Measurements from ENCODE around the gene RBL1. TPM values are rescaled to one million over a fixed set of nuclear protein-coding genes. Genes with fewer than 3 reads are reported as not detected.

Gene RBL1
- total and polyA plus RNA-seq, 4 donors = 0.60 to 14.7 (median 2.0) TPM

- TF ChIP-seq CTCF (IDR thresholded peaks at IDR 0.05; ENCODE audit: low read depth, low read length, missing input control) = no peak
Measured at GRCh38 chr20:37066168-37066567, 29.6 kb downstream of the RBL1 start (continued).

GRCh38 chr20:37055276-37055675 is 40.5 kb downstream of the RBL1 start:
- no peak for DNase-seq (ENCODE audit: low spot score)
- TF ChIP-seq HNF4A (conservative IDR thresholded peaks at IDR 0.05) (peak in 1 of 2 donors; percentile 10), RXRA (IDR thresholded peaks at IDR 0.05) (no peak)
- H3K4me3 ChIP-seq (ENCODE audit: low read depth in 1 of 3, low read length in 3 of 3) = no peak overlapping the region
- H3K27me3 ChIP-seq (ENCODE audit: control insufficient read depth in 4 of 4, insufficient read depth in 4 of 4, low read length in 3 of 4) = no peaks in the 10 kb centered on the region
- 53% methylated on average over 3 of the region's 3 CpGs for WGBS
- H3K9me3 ChIP-seq (ENCODE audit: control insufficient read depth in 4 of 4, low read length in 3 of 4) = no peaks in the 10 kb centered on the region
- H3K36me3 ChIP-seq (ENCODE audit: control insufficient read depth in 4 of 4, insufficient read depth in 3 of 4, low read depth in 1 of 4, low read length in 3 of 4) = peaks cover 0 to 9% (median 2%) of the 10 kb centered on the region in 4 donors
- no peaks in the 10 kb centered on the region for H3K4me1 ChIP-seq (ENCODE audit: control insufficient read depth in 4 of 4, insufficient read depth in 4 of 4, low read length in 3 of 4)
- no peak overlapping the region for H3K27ac ChIP-seq (ENCODE audit: low read depth in 1 of 2, low read length in 2 of 2)
- H3K9ac ChIP-seq (ENCODE audit: low read depth in 1 of 2, low read length in 2 of 2) = no peak overlapping the region

GRCh38 chr20:37053230-37053950 is 42.4 kb downstream of the RBL1 start:
- WGBS = 98% methylated on average over 4 of the region's 4 CpGs
- Histone ChIP-seq H3K27ac (ENCODE audit: low read depth in 1 of 2, low read length in 2 of 2) (no peak overlapping the region), H3K4me3 (ENCODE audit: low read depth in 1 of 3, low read length in 3 of 3) (no peak overlapping the region), H3K9ac (ENCODE audit: low read depth in 1 of 2, low read length in 2 of 2) (no peak overlapping the region), H3K27me3 (ENCODE audit: control insufficient read depth in 4 of 4, insufficient read depth in 4 of 4, low read length in 3 of 4) (no peaks in the 10 kb centered on the region), H3K9me3 (ENCODE audit: control insufficient read depth in 4 of 4, low read length in 3 of 4) (no peaks in the 10 kb centered on the region), H3K36me3 (ENCODE audit: control insufficient read depth in 4 of 4, insufficient read depth in 3 of 4, low read depth in 1 of 4, low read length in 3 of 4) (peaks cover 0 to 7% (median 2%) of the 10 kb centered on the region in 4 donors), H3K4me1 (ENCODE audit: control insufficient read depth in 4 of 4, insufficient read depth in 4 of 4, low read length in 3 of 4) (no peaks in the 10 kb centered on the region)
- TF ChIP-seq JUND (IDR thresholded peaks at IDR 0.05) (no peak), MAX (IDR thresholded peaks at IDR 0.05) (no peak), SP1 (IDR thresholded peaks at IDR 0.05) (no peak), RXRA (IDR thresholded peaks at IDR 0.05) (no peak), ZBTB33 (IDR thresholded peaks at IDR 0.05) (no peak), GABPA (IDR thresholded peaks at IDR 0.05 in 1 of 2, conservative IDR thresholded peaks at IDR 0.05 in 1 of 2) (no peak), FOXA1 (IDR thresholded peaks at IDR 0.05) (no peak), FOXA2 (IDR thresholded peaks at IDR 0.05) (no peak), HNF4A (conservative IDR thresholded peaks at IDR 0.05) (no peak), EGR1 (IDR thresholded peaks at IDR 0.05; ENCODE audit: low read depth in 2 of 2) (no peak), REST (IDR thresholded peaks at IDR 0.05) (no peak), CTCF (IDR thresholded peaks at IDR 0.05; ENCODE audit: low read depth, low read length, missing input control) (no peak), RAD21 (IDR thresholded peaks at IDR 0.05) (no peak), HNF4G (IDR thresholded peaks at IDR 0.05) (no peak), NR2F2 (IDR thresholded peaks at IDR 0.05) (no peak), YY1 (IDR thresholded peaks at IDR 0.05) (no peak)
- DNase-seq (ENCODE audit: low spot score) = no peak

Data from liver (tissue), 9 donors.